ENCODE data around the gene CLCN7. TPM values are rescaled to one million over a fixed set of nuclear protein-coding genes. Genes with fewer than 3 reads are reported as not detected.

Gene CLCN7
- total and polyA plus RNA-seq, 2 of the 13 experiments (the other 11 are each of a cell fraction or from before 2014, with no cell fraction given), result 24.6 to 25.1 TPM

DNA sequence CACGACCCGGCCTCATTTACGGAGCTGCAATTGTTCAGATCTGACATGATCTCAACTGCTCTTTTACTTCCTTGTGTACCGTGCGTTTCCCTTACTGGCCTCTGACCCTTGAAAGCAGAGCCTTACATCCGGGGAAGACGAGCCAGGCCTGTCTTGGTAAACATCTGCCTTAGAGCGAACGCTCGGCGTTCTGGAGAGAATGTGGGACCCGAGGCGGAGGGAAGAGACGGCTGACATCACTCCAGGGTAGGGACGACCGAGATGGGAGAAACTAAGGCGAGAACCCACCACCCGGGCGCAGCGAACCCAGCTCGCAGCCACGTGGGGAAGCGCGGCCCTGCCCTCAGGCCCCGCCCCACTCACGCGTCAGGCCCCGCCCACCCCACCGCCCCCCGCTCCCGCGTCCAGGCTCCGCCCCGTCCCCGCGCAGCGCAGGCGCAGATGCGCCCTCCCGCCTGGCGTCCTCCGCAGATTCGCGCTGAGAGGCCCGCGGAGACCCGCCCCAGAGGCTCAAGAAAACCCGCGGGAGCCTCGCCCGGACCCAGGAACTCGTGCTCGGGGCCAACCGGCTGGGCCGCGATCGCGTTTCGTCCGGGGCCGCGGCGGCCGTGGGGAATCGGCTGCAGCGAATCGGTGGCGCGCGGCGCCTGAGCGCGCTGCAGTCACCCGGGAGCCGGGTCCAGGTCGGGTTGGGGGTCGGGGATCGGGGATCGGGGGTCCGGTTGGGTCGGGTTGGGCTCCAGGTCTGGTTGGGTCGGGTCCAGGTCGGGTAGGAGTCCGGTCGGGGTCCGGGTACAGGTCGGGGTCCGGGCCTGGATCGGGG is 18.3 kb upstream of the CLCN7 start, which contains the start of gene TELO2 (continued):
- TF ChIP-seq, protein P1, sequence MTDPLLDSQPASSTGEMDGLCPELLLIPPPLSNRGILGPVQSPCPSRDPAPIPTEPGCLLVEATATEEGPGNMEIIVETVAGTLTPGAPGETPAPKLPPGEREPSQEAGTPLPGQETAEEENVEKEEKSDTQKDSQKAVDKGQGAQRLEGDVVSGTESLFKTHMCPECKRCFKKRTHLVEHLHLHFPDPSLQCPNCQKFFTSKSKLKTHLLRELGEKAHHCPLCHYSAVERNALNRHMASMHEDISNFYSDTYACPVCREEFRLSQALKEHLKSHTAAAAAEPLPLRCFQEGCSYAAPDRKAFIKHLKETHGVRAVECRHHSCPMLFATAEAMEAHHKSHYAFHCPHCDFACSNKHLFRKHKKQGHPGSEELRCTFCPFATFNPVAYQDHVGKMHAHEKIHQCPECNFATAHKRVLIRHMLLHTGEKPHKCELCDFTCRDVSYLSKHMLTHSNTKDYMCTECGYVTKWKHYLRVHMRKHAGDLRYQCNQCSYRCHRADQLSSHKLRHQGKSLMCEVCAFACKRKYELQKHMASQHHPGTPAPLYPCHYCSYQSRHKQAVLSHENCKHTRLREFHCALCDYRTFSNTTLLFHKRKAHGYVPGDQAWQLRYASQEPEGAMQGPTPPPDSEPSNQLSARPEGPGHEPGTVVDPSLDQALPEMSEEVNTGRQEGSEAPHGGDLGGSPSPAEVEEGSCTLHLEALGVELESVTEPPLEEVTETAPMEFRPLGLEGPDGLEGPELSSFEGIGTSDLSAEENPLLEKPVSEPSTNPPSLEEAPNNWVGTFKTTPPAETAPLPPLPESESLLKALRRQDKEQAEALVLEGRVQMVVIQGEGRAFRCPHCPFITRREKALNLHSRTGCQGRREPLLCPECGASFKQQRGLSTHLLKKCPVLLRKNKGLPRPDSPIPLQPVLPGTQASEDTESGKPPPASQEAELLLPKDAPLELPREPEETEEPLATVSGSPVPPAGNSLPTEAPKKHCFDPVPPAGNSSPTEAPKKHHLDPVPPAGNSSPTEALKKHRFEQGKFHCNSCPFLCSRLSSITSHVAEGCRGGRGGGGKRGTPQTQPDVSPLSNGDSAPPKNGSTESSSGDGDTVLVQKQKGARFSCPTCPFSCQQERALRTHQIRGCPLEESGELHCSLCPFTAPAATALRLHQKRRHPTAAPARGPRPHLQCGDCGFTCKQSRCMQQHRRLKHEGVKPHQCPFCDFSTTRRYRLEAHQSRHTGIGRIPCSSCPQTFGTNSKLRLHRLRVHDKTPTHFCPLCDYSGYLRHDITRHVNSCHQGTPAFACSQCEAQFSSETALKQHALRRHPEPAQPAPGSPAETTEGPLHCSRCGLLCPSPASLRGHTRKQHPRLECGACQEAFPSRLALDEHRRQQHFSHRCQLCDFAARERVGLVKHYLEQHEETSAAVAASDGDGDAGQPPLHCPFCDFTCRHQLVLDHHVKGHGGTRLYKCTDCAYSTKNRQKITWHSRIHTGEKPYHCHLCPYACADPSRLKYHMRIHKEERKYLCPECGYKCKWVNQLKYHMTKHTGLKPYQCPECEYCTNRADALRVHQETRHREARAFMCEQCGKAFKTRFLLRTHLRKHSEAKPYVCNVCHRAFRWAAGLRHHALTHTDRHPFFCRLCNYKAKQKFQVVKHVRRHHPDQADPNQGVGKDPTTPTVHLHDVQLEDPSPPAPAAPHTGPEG (CRISPR knock-in tag; IDR thresholded peaks at IDR 0.05), result 0 out of 2 replicates have a peak, but pooled peaks have one; percentile 24
- TF ChIP-seq, protein P2, sequence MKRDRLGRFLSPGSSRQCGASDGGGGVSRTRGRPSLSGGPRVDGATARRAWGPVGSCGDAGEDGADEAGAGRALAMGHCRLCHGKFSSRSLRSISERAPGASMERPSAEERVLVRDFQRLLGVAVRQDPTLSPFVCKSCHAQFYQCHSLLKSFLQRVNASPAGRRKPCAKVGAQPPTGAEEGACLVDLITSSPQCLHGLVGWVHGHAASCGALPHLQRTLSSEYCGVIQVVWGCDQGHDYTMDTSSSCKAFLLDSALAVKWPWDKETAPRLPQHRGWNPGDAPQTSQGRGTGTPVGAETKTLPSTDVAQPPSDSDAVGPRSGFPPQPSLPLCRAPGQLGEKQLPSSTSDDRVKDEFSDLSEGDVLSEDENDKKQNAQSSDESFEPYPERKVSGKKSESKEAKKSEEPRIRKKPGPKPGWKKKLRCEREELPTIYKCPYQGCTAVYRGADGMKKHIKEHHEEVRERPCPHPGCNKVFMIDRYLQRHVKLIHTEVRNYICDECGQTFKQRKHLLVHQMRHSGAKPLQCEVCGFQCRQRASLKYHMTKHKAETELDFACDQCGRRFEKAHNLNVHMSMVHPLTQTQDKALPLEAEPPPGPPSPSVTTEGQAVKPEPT (CRISPR knock-in tag; IDR thresholded peaks at IDR 0.05; ENCODE audit: low read depth), result 0 out of 2 replicates have a peak, but pooled peaks have one; percentile 35
- TF ChIP-seq ONECUT2 (CRISPR knock-in tag; IDR thresholded peaks at IDR 0.05), result no peak
- no peak for TF ChIP-seq ZNF572 (CRISPR knock-in tag; IDR thresholded peaks at IDR 0.05)
- TF ChIP-seq GABPA (IDR thresholded peaks at IDR 0.05; ENCODE audit: low read depth, low read length), result no peak
- TF ChIP-seq GABPA (CRISPR knock-in tag; IDR thresholded peaks at IDR 0.05; ENCODE audit: low read depth), result peak; percentile 56
- TF ChIP-seq ZNF773 (CRISPR knock-in tag; IDR thresholded peaks at IDR 0.05; ENCODE audit: borderline replicate concordance), result no peak
- TF ChIP-seq, protein P3, sequence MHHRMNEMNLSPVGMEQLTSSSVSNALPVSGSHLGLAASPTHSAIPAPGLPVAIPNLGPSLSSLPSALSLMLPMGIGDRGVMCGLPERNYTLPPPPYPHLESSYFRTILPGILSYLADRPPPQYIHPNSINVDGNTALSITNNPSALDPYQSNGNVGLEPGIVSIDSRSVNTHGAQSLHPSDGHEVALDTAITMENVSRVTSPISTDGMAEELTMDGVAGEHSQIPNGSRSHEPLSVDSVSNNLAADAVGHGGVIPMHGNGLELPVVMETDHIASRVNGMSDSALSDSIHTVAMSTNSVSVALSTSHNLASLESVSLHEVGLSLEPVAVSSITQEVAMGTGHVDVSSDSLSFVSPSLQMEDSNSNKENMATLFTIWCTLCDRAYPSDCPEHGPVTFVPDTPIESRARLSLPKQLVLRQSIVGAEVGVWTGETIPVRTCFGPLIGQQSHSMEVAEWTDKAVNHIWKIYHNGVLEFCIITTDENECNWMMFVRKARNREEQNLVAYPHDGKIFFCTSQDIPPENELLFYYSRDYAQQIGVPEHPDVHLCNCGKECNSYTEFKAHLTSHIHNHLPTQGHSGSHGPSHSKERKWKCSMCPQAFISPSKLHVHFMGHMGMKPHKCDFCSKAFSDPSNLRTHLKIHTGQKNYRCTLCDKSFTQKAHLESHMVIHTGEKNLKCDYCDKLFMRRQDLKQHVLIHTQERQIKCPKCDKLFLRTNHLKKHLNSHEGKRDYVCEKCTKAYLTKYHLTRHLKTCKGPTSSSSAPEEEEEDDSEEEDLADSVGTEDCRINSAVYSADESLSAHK (CRISPR knock-in tag; IDR thresholded peaks at IDR 0.05; ENCODE audit: borderline replicate concordance), result no peak
- no peak for TF ChIP-seq ZNF468 (CRISPR knock-in tag; IDR thresholded peaks at IDR 0.05)
- TF ChIP-seq, protein P4, sequence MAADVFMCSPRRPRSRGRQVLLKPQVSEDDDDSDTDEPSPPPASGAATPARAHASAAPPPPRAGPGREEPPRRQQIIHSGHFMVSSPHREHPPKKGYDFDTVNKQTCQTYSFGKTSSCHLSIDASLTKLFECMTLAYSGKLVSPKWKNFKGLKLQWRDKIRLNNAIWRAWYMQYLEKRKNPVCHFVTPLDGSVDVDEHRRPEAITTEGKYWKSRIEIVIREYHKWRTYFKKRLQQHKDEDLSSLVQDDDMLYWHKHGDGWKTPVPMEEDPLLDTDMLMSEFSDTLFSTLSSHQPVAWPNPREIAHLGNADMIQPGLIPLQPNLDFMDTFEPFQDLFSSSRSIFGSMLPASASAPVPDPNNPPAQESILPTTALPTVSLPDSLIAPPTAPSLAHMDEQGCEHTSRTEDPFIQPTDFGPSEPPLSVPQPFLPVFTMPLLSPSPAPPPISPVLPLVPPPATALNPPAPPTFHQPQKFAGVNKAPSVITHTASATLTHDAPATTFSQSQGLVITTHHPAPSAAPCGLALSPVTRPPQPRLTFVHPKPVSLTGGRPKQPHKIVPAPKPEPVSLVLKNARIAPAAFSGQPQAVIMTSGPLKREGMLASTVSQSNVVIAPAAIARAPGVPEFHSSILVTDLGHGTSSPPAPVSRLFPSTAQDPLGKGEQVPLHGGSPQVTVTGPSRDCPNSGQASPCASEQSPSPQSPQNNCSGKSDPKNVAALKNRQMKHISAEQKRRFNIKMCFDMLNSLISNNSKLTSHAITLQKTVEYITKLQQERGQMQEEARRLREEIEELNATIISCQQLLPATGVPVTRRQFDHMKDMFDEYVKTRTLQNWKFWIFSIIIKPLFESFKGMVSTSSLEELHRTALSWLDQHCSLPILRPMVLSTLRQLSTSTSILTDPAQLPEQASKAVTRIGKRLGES (CRISPR knock-in tag; IDR thresholded peaks at IDR 0.05; ENCODE audit: borderline replicate concordance), result no peak
- TF ChIP-seq, protein P5, sequence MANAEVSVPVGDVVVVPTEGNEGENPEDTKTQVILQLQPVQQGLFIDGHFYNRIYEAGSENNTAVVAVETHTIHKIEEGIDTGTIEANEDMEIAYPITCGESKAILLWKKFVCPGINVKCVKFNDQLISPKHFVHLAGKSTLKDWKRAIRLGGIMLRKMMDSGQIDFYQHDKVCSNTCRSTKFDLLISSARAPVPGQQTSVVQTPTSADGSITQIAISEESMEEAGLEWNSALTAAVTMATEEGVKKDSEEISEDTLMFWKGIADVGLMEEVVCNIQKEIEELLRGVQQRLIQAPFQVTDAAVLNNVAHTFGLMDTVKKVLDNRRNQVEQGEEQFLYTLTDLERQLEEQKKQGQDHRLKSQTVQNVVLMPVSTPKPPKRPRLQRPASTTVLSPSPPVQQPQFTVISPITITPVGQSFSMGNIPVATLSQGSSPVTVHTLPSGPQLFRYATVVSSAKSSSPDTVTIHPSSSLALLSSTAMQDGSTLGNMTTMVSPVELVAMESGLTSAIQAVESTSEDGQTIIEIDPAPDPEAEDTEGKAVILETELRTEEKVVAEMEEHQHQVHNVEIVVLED (CRISPR knock-in tag; IDR thresholded peaks at IDR 0.05; ENCODE audit: borderline replicate concordance), result peak; percentile 73
